ENCODE results near the gene ARHGAP22.

The ARHGAP22 gene

GRCh38 chr10:48632166-48632565, 27.3 kb upstream of the ARHGAP22 start:
- DNase-seq: no peak

- no peak for DNase-seq
Observed at GRCh38 chr10:48627984-48628609, 23.2 kb upstream of the ARHGAP22 start.

- no peak for DNase-seq
Observed at GRCh38 chr10:48626986-48627731, 22.3 kb upstream of the ARHGAP22 start.

GRCh38 chr10:48626447-48626846, 21.6 kb upstream of the ARHGAP22 start:
- DNase-seq: no peak

DNA sequence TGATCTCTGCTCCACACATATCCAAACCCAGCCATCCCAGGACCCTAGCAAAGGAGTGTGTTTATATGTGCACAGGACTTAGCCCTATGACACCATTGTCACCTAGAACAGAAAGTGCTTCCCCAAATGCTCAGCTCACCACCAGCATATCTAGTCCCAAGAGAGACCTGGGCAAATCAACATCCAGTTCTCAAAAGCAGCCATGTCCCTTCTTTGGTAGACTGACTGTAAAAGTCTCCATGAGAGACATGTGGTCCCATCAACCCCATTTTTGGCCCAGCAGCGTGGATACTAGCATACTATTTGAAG, 20.9 kb upstream of the ARHGAP22 start:
- no peak for DNase-seq

- DNase-seq: no peak
Observed at GRCh38 chr10:48623607-48624132, 18.8 kb upstream of the ARHGAP22 start.

DNA sequence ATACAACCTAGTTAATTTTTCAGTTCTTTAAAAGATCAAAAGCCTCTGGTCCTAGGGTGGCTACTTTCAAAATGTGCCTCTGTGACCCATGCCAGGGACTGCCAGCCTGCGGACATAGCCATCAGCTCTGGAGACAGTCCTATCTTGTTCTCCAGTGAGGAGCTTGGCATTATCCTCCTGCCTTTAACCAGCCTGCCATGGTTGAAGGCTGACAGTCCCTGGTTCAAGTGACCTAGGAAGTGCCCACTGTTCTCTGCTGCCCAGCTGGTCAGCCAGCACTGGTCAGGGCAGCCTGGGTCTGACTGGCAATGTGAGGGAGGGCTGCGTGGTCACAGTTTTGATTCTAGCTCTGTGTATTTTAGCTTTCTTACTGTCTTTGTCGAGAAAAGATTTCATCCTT, 18.1 kb upstream of the ARHGAP22 start:
- no peak for DNase-seq

GRCh38 chr10:48620719-48621118, 15.8 kb upstream of the ARHGAP22 start:
- no peak for DNase-seq

DNA sequence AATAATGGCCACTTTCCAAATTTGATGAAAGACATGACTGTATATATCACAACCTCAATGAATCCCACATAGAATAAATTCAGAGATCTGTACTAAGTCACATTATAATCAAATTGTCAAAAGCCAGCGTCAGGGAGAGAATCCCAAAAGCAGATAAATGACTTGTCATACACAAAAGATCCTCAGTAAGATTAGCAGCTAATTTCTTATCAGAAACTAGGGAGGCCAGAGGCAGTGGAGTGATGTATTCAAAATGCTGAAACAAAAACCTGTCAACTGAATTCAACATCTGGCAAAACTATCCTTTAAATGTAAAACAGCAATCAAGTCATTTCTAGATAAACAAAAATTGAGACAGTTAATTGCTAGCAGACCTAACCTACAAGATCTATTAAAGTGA, 11.6 kb upstream of the ARHGAP22 start:
- DNase-seq: no peak

DNA sequence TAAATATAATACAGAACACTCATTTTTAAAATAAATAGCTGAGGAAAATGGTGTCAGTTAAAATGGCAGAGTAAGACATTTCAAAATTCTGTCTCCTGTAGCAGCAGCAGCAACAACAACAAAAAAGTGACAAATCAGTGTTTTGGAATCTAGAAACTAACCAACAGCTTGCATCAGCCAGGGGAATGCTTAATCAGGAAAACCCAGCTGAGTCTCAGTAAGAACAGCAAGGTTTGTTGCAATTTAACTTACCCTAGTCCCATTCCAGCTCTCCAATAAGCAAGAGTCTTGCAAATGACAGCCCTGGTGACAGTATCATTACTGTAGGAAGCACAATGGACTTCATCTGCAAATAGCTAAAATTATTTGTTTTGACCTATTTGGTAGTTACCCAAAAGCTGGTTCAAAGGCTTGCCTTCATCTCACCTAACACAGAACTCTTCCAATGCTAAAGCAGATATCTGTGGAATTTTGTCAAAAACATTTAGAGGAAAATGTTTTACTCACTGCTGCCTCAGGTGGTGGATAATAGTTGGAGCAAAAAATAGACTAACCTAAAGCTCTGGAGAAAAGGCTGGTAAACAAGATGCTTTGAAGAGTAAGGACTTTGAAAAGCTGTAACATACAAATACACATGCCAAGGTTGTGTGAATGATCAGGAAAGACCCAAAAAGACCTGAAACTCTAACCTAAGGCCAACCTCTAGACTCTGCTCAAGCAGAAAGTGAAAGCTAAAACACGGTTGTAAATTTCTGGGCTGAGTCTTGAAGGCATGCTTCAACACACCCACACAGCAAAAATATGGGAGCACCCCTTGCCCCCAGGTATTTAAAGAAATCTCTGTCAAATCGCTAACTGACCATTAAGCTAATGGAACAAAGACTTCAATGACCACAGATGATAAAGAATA, 9.9 kb upstream of the ARHGAP22 start:
- no peak for DNase-seq

DNA sequence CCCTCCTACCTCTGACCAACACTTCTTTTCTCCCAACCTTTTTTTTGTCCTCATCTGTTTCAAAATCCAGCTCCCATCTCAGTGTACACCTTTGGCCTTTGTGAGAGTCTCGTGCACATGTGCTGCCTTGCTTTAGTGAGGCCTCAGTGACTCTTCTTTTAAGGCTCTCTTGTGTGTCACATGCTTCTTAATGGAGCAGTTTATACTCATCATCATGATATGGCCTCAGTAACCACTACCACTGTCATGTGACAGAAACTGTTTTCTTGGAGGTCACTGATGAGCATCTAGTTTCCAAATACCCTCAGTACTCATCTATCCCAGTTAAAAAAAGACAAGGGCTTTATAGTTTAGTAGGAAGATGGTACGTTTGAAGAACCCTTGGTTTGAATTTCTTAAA, 8.1 kb upstream of the ARHGAP22 start:
- no peak for DNase-seq

DNA sequence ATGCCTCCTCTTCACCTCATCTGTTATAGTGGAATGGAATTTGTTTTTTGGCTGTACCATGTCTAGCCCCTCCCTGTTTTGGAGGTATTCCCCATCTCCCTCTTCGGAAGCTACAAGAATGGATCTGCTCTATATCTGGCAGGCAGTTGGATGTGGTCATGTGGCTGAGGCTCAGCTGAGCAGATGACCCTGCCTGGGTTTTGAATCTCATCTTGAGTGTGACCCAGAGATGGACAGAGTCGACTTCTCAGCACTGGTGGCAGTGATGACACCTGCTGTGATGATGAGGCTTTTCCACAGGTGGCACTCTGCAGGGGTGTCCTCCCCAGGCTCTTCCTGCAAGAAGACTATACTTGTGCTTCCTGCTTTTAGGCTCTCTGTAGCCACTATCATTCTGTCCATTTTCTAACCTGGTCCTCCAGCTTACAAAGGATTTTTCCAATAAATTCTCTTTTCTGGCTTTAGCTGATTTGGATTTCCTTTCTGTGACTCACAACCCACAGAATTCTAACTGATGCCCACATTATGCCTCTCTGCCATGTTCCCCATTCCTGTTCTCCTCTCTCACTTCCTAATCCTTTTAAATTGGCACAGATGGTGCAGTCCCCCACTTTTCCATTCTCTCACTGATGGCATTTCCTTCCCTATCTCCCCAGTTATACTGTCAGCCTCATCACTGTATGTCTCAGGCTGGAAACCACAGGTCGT, 7.5 kb upstream of the ARHGAP22 start:
- DNase-seq: no peak

DNA sequence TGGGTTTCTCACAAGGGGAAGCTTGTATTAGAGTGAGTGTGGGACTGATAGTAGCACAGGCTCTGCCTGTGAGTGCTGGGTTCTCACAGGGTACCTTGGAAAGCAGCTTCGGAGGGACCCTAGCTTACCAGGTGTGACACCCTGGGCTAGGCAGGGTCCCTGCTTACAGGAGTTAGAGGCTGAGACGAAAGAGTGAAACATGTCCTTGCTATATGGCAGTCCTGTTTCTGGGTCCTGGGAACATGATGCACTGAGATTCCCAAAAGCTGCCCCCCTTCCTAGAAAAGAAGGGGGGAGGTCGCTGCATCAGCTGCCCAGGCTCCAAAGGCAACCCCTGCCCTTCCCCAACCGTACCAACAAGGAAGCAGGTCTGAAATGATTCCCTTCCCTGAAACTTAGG, 6.3 kb upstream of the ARHGAP22 start:
- no peak for DNase-seq

GRCh38 chr10:48610585-48611093, 5.8 kb upstream of the ARHGAP22 start:
- no peak for DNase-seq

GRCh38 chr10:48609899-48610584, 5.2 kb upstream of the ARHGAP22 start:
- no peak for DNase-seq

- no peak for DNase-seq
Observed at GRCh38 chr10:48609441-48609840, 4.6 kb upstream of the ARHGAP22 start.

- no peak for DNase-seq
Observed at GRCh38 chr10:48608976-48609375, 4.1 kb upstream of the ARHGAP22 start.

DNA sequence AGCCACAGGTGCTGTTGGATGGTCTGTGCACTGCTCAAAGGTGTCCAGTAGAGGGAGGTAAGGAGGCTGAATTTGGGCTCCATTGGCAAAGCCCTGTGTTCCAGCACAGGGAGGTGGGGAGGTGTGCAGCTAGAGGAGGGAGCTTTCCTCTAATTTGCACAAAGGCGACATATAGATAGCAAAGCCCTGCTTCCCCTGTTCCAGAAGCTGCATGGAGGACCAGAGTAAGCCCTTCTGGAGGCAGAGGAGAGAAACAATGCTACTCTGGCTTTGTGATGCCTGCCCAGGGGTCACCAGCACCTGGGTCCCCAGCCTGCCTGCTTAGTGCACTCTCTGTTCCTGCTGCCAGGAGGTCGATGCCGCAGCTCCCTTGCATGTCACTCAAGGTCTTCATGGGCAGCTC, 3.4 kb upstream of the ARHGAP22 start:
- no peak for DNase-seq

DNA sequence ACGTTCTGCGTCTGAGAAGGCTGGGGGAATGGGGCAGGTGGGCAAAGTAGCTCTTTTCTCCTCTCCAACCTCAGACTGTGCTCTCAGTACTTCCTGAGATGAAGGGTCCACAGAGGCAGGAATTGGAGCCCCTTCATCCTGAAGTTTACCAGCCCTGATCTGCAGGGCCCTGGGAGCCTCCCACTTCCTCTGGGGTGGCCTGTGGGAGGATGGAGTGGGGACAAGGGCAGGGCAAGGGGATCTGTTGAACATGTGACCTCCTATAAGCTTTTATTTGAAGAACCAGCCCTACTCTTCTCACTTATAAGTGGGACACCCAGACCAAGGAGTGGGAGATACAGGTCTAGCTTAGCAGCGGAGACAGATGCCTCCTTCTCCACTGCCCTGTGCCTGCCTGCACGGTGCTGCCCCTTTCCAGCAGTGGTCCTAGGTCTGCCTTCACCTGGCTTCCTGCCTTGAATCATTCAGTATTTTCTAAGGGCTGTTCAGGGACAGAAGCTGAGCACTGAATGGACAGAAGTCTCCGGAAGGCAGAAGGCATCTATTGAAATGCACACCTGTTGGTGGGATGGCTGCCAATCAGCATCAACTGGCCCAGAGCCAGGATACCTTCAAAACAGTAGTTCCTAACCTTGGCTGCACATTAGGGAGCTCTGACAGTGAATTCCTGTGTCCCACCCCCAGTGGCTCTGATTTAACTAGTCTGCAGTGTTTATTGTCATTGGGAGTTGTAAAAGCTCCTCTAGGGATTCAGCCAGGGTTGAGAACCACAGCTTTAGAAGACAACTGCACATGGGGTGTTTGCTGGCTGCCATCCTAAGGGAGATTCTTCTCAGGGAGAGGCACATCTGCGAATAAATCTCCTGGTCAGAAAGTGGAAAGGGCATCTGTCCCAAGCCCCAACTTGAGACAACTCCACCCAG, 2.7 kb upstream of the ARHGAP22 start:
- DNase-seq: no peak

DNA sequence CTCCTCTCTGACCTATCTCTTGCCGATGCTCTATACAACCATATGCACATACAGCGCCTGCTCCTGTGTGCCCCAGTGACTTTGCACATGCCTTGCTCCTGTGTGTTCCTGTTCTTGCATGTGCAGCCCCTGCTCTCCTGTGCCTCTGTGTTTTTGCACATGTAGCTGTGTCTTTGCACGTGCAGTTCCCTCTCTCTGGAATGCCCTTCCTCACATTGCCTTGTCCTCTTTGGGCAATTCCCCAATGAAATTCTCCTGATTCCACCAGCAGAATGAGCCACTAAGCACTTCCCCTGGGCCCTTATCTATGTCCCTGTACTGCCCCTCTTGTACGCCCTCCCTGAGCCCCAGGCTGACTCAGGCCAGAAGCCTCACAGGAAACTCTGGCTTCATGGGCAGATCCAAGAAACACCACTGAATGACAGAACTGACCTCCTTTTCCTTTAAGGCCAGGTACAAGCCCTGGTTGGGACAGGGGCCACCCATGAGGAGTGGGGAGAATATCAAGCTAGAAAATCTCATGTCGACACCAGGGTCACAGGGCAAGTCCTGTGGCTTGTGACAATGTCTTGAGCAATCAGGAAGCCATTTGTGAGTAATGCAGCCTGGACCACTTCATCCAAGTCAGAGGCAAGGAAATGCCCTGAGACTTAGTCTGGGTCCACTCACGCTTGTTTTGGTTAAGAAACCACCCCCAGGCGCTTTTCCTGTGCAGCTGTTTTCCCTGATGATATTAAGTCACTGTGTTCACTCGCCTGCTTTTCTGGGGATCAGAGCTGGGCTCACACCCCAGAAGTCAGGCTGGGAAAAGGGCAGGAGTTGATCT, 1.9 kb upstream of the ARHGAP22 start:
- no peak for DNase-seq
